HG03060 (cell line): Measurements from ENCODE around the gene POU2AF2.

Experiments used
- ATAC-seq: cut with Tn5 transposase; IDR thresholded peaks from one replicate; pipeline ENCODE4 v1.9.1; 2021; ENCODE audit warnings: low read depth, moderate number of reproducible peaks; ENCODE audit not compliant: unreplicated experiment

Gene POU2AF2

DNA sequence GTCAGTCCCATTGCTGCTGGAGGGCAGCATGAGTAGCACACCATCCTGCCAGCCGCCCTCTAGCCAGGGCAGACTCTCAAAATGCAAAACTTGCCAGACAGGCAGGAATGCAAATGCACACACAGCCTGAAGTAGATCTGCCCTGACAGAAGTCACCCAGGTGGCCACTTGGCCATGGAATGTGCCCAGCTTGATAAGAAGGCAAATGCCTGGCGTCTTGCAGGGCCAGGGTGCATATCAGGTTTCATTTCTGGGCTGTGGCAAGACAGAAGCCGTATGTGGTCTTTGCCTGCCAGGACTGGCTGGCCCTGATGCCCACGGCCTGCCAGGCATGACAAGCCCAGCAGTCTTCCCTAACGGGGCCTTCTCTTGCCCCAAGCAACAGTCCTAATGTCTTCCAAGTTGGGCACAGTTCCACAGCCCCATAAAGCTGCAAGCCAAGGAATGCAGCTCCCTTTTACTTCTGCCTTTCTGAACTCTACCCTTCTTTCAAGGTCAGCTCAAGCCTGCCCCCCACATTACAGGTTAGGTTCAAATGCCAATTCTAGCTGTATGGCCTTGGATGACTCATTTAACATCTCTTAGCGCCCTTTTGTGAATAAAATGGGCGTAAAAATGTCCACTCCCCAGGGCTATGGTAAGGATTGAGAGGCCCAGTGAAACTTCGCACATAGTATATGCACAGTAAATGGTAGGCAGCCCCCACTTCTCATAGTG, 82.5 kb downstream of the POU2AF2 start:
- ATAC-seq = no peak

DNA sequence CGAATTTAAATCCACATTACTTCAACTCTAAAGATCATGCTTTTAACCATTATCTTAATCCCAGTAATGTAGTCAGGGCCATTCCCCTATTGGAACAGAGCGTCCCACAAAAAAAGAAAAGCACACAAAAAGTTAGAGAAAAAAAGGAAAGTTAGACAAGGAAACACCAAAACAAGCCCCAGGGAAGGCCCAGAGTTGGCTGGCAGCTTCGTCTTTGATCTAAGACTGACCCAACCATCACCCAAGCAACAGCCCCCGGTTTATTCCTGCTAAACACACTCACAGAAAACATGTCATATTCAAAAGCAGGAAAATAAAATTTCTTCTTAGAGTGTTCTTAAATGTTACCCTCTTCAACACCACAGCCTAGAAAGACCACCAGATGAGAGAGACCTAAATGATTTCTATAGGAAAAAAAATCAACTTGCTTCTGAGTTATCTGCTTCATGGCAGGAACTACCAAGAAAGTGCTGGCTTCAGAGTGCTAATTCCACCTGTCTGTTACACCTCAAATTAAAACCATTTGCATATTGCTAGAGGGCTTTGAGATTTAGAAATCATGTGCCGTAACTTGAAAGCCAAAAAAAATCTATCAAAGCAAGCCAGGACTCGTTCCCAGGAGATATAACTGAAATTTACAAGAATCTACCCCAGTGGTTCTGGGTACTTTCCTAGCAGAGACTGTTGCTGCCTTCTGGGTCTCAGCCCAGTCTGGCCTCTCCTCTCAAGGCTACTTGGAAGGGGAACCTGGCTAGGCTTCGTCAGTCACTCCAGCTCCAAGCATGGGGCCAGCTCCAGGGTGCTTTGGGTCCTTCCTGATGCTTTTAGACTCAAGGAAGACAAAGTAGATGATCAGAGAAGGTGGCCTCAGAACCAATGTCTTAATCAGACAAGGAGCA, 84.0 kb downstream of the POU2AF2 start:
- no peak for ATAC-seq

DNA sequence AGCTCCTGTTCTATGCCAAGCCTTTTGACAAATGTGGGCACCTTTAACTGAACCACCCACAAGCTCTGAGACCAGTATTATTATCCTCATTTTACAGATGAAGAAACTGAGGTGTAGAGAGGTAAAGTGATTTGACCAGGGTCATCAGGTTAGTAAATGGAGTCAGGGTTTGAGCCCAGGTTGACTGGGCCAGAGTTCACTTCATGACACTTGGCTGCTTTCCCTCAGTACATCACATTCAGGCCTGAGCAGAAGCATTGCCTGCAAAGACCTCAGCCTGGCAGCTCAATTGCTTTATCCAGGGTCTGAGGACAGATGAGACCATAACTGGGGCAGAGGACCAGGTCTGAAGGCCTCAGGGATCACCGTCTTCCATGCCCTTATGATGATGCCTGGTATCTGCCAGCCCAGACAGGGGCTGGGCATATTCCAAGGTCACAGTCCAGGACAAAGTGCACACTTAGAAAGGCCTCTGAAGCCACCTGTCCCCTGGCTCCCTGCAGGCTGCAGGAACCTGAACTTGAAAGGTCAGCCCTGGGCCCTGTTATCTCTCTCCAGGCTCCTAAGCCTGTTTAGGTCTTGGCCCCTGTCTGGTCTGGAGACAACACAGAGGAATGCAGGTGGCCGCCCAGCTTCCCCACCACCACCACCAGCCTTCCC, 84.8 kb downstream of the POU2AF2 start:
- ATAC-seq = no peak

DNA sequence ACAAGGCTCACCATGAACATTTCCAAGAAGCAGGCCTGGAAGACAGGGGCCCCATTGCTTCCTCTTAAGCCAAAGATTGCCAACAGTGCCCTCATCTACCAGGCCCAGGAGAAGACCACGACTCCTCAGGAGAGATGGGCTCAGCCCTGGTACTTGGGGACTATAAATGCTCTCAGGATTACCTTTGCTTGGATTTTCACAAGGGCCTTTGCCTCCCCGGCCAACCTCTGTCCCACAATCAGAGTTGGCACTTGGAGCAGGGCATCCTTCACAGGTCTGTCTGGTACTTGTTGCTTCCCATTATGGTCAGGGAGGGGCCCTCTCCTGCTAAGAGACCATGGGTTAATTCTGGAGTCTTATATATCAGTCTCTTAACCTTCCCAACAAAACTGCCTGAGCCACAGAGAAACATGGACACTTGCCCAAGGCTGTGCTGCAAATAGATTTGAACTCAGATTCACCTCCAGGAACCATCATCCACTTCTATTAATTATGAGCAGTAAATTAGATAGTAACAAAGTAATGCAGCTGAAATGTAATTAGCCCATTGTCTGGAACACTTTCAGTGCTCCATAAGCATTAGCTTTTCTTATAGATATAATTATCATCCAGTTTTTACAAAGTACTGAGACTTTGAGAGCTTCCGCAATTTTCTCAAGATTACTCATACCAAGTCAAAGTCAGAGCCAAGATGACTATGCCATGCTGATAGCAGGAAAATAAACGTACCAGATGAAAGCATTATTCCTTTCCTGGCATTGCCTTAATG, 86.4 kb downstream of the POU2AF2 start:
- ATAC-seq = no peak

DNA sequence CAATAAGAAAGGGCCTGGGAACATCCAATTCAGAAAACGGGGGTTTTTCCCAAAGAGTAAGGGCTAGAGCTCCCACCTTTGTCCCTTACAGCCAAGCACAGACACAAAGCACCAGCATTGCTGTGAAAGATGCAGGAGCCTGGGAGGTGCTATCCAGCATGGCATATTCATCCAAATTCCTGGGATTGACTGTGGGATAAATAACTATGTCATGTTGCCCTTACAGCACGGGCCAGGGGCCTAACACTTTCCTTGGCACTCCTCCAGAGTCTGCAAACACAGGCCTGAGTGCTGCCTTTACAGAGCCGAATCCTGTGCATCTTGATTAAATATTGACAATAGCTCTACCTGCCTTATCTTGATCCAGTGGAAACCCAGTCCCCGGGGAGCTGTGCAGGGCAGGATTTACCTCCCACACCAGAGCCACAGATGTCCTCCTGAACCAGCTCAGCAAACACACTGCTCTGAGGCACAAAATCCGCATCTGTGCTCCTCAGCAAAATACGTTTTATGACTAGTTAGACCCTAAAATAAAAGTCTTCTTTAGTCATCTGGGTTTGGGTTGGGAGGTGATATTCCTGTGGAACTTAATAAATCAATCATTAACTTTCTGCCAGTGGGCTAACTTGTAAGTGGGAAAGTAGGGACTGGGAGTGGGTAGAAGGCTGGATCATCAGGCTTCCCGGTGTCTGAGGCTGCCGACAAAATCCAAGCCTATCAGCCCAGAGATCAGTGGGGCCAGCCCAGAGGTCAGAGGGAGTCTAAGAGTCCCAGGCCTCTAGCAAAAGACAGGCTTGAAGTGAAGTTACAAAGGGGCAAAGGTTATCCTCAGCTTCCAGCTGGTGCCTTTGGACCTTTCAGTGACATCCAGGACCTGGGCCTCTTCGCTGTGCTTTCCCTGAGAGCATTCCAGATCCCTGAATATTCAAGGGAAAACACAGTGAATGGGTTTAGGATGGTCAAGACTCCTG, 89.3 kb downstream of the POU2AF2 start:
- no peak for ATAC-seq

DNA sequence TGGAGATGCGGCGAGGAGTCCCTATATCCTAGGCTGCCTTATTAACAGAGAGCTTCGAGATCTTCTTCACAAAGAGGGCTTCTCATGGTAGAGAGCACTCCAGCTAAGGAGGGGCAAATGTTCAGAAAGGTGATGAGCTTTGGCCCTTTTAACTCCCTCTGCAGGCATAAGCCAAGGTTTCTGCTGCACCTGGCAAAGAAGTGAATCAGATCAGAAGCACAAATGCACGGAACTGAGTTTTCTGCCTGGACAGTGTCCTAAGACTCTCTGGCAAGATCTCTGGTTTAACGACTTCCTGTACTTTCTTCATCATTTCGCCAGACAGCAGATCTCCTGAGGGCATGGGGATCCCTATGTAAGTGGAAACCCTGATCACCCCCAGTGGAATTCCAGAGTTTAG, 90.0 kb downstream of the POU2AF2 start:
- no peak for ATAC-seq
